Measurements from ENCODE around the gene LGALS8.

LGALS8 gene

DNA sequence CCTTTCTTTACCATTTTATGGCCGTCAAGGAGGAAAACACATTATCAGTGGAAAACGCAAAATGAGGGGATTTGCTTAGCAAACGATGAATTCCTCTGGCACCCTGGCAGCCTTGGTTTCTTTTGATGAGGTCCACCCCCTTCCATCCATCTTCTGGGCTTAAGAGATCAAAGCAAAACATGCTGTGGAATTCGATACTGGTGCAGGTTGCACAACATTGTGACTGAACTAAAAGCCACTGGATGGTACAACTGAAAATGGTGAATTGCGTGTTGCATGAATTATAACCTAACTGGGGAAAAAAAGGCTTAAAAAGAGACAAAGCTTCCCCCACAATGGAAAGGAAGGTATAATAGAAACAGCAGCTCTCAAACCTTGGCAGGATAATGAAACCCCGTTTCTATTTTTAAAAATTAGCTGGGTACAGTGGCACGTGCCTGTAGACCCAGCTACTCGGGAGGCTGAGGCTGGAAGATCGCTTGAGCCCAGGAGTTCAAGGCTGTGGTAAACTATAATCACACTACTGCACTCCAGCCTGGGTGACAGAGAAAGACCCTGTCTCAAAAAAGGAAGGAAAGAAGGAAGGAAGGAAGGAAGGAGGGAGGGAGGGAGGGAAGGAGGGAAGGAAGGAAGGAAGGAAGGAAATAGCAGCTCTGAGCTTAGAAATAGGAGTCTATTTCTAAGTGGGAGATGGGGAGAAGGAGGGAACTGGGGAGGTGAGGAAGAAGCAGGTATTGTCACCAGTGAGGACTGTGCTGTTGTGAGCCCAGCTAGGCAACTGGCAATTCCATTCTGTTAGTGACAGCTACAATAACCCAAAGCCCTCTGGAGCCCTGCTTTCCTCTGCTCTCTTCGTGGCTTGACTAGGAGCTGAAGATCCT lies 29.0 kb upstream of the LGALS8 start:
- Histone ChIP-seq H3K27ac (replicated peaks) (no peak overlapping the region), H3K4me3 (replicated peaks; ENCODE audit: insufficient read depth, low read length) (no peak overlapping the region), H3K27me3 (ENCODE audit: insufficient read depth, poor library complexity, severe bottlenecking) (peaks cover 4% of the 10 kb centered on the region)
- TF ChIP-seq SPI1 (IDR thresholded peaks at IDR 0.05; ENCODE audit: borderline replicate concordance, low read depth), result no peak
- TF ChIP-seq POLR2AphosphoS5 (IDR thresholded peaks at IDR 0.05; ENCODE audit: low read depth), result no peak
- no peak for TF ChIP-seq GABPA (IDR thresholded peaks at IDR 0.05; ENCODE audit: low read depth)
- TF ChIP-seq, protein P1, sequence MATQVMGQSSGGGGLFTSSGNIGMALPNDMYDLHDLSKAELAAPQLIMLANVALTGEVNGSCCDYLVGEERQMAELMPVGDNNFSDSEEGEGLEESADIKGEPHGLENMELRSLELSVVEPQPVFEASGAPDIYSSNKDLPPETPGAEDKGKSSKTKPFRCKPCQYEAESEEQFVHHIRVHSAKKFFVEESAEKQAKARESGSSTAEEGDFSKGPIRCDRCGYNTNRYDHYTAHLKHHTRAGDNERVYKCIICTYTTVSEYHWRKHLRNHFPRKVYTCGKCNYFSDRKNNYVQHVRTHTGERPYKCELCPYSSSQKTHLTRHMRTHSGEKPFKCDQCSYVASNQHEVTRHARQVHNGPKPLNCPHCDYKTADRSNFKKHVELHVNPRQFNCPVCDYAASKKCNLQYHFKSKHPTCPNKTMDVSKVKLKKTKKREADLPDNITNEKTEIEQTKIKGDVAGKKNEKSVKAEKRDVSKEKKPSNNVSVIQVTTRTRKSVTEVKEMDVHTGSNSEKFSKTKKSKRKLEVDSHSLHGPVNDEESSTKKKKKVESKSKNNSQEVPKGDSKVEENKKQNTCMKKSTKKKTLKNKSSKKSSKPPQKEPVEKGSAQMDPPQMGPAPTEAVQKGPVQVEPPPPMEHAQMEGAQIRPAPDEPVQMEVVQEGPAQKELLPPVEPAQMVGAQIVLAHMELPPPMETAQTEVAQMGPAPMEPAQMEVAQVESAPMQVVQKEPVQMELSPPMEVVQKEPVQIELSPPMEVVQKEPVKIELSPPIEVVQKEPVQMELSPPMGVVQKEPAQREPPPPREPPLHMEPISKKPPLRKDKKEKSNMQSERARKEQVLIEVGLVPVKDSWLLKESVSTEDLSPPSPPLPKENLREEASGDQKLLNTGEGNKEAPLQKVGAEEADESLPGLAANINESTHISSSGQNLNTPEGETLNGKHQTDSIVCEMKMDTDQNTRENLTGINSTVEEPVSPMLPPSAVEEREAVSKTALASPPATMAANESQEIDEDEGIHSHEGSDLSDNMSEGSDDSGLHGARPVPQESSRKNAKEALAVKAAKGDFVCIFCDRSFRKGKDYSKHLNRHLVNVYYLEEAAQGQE (IDR thresholded peaks at IDR 0.05; ENCODE audit: insufficient replicate concordance, low read depth), result no peak
- TF ChIP-seq, protein P2, sequence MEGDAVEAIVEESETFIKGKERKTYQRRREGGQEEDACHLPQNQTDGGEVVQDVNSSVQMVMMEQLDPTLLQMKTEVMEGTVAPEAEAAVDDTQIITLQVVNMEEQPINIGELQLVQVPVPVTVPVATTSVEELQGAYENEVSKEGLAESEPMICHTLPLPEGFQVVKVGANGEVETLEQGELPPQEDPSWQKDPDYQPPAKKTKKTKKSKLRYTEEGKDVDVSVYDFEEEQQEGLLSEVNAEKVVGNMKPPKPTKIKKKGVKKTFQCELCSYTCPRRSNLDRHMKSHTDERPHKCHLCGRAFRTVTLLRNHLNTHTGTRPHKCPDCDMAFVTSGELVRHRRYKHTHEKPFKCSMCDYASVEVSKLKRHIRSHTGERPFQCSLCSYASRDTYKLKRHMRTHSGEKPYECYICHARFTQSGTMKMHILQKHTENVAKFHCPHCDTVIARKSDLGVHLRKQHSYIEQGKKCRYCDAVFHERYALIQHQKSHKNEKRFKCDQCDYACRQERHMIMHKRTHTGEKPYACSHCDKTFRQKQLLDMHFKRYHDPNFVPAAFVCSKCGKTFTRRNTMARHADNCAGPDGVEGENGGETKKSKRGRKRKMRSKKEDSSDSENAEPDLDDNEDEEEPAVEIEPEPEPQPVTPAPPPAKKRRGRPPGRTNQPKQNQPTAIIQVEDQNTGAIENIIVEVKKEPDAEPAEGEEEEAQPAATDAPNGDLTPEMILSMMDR (IDR thresholded peaks at IDR 0.05; ENCODE audit: insufficient read depth, low read length), result no peak
- no peak for DNase-seq (ENCODE audit: low read depth in 1 of 2, low spot score in 1 of 2)

DNA sequence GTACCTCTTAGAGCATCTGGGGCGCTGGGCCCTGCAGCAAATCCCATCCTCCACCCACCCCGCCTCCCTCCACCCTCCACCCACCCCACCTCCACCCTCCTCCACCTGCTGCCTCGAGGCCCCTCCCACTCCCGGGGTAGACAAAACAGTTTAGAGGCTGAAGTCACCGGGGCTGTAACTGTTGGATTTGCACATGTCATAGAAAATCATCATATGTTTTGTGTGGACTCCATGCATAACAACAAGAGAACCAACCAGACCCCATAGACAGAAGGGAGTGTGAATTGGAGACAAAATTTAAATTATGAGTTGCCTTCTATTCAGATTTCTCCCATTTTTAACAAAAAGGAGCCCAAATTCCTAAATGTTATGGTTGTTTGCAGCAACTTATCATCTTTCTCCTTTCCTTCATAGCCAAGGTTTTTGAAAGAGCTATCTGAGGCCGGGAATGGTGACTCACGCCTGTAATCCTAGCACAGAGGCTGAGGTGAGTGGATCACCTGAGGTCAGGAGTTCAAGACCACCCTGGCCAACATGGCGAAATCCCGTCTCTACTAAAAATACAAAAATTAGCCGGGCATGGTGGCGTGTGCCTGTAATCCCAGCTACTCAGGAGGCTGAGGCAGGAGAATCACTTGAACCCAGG lies 28.2 kb upstream of the LGALS8 start:
- TF ChIP-seq SPI1 (IDR thresholded peaks at IDR 0.05; ENCODE audit: borderline replicate concordance, low read depth), result no peak
- TF ChIP-seq POLR2AphosphoS5 (IDR thresholded peaks at IDR 0.05; ENCODE audit: low read depth), result no peak
- no peak for TF ChIP-seq GABPA (IDR thresholded peaks at IDR 0.05; ENCODE audit: low read depth)
- TF ChIP-seq, protein P1 (IDR thresholded peaks at IDR 0.05; ENCODE audit: insufficient replicate concordance, low read depth), result no peak
- TF ChIP-seq, protein P2 (IDR thresholded peaks at IDR 0.05; ENCODE audit: insufficient read depth, low read length), result no peak
- no peak for DNase-seq (ENCODE audit: low read depth in 1 of 2, low spot score in 1 of 2)
- peaks cover 4% of the 10 kb centered on the region for H3K27me3 ChIP-seq (ENCODE audit: insufficient read depth, poor library complexity, severe bottlenecking)
- no peak overlapping the region for H3K27ac ChIP-seq (replicated peaks)
- H3K4me3 ChIP-seq (replicated peaks; ENCODE audit: insufficient read depth, low read length), result no peak overlapping the region

DNA sequence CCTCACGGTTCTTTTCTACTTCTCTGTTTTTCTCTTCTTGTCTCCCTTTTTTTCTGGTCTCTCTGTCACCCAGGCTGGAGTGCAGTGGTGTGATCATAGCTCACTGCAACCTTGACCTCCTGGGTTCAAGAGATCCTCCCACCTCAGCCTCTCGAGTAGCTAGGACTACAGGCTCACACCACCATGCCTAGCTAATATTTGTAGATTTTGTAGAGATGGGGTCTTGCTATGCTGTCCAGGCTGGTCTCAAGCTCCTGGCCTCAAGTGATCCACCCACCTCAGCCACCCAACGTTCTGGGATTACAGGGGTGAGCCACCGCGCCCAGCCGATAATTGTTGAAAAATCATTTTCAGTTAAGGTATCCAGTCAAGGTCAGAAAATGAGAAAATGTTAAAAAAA lies 25.9 kb upstream of the LGALS8 start:
- Histone ChIP-seq H3K4me3 (replicated peaks; ENCODE audit: insufficient read depth, low read length) (no peak overlapping the region), H3K27ac (replicated peaks) (no peak overlapping the region), H3K27me3 (ENCODE audit: insufficient read depth, poor library complexity, severe bottlenecking) (no peaks in the 10 kb centered on the region)
- no peak for TF ChIP-seq GABPA (IDR thresholded peaks at IDR 0.05; ENCODE audit: low read depth)
- TF ChIP-seq POLR2AphosphoS5 (IDR thresholded peaks at IDR 0.05; ENCODE audit: low read depth), result no peak
- TF ChIP-seq SPI1 (IDR thresholded peaks at IDR 0.05; ENCODE audit: borderline replicate concordance, low read depth), result no peak
- TF ChIP-seq, protein P2 (IDR thresholded peaks at IDR 0.05; ENCODE audit: insufficient read depth, low read length), result no peak
- TF ChIP-seq, protein P1 (IDR thresholded peaks at IDR 0.05; ENCODE audit: insufficient replicate concordance, low read depth), result no peak
- DNase-seq (ENCODE audit: low read depth in 1 of 2, low spot score in 1 of 2), result no peak

Measured in HL-60 (cell line).